ENCODE data around the gene IGSF21.

IGSF21 gene

DNA sequence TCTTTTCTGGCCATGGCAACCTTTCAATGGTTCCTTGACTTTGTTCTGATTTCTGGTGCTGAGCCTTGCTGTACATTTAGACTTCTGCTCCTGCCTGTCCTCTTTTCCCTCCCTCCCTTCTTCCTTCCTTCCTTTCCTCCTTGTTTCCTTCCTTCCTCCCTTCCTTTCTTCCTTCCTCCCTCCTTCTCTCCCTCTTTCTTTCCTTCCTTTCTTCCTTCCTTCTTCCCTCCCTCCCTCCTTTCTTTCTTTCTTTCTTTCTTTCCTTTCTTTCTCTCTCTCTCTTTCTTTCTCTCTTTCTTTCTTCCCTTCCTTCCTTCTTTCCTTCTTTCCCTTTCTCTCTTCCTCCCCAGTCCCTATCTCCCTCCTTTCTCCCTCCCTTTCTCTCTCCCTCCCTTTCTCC, 10.4 kb upstream of the IGSF21 start:
- DNase-seq, result no peak

DNA sequence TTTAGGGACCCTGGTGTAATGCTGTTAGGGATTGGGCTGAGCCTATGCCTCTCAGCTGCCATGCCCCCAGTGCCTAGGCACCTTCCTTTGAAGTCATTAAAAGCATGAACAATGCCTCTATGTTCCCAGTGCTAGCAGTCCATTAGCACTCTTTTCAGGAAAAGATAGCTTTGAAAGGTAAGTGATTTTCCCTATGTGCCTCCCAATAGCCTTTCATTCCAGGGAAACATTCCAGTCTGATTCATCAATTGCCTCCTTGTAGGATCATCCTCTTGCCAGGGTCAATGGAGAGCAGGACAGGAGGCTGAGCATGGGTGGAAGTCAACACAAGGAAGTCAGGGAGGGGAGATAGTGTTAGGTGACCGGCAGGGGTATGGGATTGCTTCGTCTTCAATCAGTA, 8.6 kb upstream of the IGSF21 start:
- DNase-seq, result no peak

DNA sequence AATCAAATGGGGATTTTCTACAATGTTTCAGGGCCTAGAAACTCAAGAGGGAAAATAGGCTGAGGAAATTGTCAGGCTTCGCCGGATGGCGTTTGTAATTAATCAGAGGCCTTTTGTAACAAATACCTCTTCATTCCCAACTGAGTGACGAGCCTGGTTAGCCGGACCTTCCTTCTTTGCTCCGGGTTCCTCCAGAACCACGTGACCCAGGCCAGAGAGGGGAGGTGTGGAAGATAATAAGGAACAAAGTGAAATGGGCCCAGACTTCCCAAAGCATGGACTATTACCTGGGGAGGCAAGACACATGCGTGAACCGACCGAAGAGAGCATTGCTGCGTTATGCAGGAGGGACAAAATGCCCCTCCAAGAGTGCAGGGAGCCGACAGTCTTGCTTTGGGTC, 7.5 kb upstream of the IGSF21 start:
- DNase-seq, result no peak

DNA sequence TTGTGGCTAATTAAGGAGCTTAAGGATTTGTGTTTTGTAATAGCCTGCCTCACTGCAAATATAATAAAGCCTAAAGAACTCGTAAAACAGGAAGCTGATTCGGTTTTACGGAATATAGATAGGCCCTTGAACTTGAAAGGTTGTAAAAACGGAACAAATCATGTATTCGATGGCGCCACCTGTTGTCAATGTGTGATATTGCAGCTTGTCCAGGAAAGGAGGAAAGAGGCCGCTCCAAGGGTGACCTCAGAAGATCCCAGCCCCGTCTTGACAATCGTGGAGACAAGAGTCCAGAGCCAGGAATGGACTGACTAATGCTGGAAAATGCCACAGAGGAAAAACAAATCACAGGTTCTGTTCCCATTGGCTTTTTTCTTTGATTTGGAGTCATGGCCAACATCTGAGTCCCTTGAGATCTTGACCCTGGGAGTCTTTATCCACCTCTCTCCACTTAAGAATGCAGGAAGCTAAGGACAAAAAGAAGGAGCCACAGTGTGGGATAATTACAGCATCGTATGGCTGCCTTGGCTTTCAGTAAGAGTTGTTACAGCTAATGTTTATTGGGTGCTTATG, 7.0 kb upstream of the IGSF21 start:
- DNase-seq, result no peak

DNA sequence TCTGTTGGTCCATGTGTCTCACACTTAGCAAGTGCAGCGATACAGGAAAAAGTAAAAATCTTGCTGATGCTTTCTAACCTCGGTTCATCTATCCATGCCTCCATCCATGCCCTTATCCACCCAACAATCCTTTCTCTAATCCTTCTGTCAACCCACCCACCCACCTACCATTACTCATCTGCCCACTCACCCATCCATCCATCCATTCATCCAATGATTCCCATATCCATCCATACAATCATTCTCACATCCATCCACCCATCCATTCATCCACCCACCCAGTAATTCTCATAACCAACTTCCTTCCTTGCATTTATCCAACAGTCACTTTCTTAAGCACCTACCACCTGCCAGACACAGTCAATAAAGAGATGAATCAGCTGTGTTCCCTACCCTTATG, 6.1 kb upstream of the IGSF21 start:
- DNase-seq, result no peak

DNA sequence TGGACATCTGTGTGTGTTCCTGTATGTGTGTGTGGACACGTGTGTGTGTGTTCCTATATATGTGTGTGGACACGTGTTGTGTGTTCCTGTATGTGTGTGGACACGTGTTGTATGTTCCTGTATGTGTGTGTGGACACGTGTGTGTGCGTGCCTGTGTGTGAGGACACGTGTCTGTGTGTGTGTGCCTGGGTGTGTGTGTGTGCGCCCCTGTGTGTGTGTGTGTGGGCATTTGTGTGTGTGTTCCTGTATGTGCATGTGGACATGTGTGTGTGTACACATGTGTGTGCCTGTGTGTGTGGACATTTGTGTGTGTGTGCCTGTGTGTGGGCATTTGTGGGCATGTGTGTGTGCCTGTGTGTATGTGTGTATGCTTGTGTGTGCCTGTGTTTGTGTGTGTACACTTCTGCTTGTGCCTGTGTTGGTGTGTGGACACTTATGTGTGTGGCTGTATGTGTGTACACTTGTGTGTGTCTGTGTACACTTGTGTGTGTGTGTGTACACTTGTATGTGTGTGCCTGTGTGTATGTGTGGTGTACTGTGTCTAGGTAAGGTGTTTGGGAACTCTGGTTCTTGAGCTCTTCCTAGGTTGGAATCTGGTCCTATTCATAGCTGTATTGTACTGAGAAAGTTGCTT, 3.7 kb upstream of the IGSF21 start:
- no peak for DNase-seq

DNA sequence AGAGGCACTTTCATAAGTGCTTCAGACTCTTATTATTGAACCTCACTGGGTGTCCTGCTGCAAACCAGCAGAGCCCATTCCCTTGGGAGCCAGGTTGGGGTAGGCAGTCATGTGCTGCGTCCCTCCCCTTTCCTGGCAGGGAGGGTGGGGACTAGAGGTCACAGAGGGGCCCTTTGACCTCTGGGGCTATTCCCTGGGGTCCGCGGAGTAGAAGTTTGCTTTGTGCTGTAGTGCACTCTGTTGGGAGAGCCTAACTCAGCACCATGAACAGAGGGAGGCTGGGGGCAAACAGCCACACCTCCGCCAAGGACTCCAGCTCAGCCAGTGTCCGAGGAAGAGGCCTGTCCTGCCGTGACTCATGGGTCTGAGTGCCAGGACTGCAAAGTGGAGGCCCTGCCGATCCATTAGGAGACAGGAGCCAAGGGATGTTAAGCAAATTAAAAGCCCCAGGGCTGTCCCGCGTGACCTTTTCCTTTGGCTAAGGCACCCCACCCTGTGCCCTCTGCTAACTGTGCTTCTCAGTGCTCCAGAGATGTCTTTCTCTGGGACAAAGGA, 3.0 kb upstream of the IGSF21 start:
- no peak for DNase-seq

DNA sequence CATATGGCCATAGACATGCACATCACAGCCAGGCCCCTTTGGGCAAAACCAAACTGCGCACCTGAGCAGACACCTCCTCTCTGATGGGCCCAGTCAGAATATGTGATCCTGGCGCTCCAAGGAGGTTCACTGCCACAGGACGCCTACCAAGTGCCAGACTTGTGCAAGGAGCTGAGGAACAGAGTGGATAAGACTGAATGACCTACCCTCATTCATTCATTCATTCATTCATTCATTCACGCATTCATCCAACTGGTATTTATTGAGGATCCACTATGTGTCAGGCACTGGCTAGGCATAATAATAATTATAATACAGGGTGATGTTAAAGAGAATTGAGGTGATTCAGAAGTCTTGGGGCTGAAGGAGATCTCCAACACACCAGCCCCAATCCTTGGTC, 2.4 kb upstream of the IGSF21 start:
- no peak for DNase-seq

DNA sequence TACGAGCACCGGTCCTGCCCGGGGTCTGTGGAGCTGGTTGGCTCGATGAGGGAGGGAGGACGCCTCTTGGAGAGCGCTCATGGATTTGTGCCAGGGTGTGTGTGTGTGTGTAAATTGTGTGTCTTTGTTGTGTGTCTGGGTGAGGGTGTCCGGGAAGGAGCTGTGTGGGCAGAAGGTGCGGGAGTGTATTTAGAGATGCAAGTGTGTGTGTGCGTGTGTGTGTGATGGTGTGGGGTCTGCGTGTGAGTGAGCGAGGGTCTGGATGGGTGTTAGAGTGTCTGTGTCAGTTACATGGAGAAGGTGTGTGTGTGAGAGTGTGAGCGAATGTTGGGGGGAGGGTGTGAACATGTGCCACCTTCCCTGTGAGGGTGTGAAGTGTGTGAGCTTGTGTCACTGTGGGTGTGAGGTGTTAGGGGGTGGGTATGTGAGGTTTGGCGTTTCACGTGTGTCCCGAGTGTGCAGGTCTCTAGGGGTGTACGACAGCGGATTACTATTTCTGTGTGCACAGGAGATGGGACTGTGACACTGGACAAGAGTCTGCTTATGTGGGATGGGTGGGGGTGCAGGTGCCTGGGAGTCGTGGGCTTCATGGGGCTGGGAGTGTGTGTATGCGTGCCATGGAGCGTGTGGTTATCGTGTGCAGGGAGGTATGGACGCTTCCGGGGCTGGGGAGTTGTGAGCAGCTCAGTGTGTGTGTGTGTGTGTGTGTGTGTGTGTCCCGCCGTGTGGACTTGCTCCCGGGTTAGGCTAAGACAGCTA, 880 bp downstream of the IGSF21 start:
- DNase-seq, result no peak

DNA sequence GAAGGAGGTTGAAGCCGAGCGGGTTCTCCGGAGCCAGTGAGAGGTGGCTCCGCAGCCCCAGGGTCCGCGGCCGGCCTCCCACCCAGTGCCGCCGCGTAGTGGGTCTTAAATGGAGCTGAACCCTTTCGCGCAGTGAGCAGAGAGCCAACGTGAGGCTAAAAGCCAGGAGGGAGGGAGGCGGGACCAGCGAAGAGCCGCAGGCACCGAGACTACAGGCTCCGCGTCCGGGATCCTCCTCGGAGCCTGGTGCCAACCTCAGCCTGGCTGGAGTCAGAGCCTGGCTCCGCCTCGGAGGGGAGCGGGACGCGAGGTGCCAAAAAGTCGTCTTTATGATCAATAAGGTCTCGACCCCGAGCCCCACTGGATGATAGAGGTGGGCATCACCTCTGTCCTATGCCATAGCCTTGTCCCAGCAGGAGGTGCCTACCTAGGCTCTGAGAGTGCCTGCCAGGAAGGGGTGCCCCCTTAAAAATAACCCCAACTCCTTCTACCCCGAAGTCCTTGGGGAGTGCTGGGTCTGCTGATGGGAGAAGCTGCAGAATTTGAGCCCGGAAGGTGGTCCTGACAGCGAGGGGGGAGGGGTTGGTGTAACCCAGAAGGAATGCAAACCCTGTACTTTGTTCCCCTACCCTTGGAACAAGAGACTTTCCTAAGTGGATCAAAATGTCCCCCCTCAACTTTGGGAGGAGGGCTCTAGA, 1.6 kb downstream of the IGSF21 start:
- no peak for DNase-seq

DNA sequence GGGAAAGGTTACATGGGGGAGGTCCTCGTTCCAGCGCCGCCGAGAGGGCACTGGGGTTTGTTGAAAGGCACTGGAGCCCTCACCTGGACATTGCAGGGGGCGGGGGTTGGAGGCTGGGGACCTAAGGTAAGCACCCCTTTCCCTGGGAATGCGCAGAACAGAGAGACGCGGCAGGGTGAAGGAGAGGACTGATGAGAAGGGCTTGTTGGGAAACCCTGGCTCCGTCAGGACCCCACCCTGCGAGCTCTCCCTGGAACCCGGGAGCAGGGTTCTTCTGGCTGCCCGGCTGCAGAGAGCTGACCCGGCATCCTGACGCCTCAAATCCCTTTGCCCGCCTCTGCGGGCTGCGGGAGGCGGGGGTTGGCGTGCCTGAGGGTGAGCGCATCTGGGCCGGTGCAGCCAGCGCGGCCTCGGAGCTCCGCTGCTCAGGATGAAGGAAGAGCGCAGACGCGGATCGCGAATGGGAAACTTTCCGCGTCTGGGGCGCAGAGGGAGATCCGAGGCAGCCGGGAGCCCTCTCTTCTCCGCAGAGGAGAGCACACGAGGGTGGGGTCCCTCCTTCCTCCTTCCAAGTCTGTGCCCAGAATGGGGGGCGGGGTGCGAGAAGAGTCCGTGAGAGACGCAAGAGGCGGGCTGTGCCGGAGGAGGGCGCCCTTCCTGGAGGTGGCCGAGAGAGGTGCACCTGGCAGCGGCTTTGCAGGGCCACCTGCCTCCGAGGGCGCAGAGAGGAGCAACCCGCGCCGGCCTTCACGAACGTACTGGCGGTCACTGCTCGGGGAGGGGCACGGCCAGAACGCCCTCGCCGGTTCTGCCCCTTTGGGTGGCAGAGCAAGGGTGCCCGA, 2.4 kb downstream of the IGSF21 start:
- no peak for DNase-seq

DNA sequence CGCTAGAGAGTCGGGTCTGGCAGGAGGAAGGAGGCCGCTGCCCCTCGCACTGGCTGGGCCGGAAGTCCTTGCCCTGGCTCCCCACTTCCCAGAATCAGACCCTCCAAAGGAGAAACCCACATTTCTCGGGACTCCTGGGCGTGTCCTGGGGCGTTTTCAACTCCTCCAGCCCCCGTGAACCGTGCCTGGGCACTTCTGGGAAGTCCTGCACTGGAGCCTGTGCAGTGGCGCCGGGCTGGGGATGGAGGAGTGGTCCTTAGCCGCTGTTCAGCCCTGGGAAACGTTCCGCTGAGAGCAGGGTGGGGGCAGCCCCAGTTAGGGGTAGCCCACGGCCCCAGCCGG, 3.0 kb downstream of the IGSF21 start:
- no peak for DNase-seq

DNA sequence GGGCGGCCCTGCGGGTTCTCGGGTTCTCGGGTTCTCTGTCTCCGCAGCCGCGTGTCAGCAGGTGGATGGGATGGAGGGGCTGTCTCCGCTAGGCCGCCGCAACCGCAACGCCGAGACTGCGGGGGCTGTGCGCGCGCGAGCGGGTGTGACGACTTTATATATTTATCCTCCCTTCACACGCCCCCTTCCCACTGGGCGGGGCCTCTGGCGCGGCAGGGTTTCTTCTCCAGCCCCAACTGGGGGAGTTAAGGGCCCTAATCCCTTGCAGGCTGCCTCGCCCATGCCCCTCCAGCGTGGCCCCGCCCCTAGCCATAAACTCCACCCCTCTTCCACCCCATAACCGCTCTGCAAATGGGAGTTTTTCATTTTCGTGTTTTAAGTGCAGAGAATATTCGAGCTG, 3.4 kb downstream of the IGSF21 start:
- no peak for DNase-seq

DNA sequence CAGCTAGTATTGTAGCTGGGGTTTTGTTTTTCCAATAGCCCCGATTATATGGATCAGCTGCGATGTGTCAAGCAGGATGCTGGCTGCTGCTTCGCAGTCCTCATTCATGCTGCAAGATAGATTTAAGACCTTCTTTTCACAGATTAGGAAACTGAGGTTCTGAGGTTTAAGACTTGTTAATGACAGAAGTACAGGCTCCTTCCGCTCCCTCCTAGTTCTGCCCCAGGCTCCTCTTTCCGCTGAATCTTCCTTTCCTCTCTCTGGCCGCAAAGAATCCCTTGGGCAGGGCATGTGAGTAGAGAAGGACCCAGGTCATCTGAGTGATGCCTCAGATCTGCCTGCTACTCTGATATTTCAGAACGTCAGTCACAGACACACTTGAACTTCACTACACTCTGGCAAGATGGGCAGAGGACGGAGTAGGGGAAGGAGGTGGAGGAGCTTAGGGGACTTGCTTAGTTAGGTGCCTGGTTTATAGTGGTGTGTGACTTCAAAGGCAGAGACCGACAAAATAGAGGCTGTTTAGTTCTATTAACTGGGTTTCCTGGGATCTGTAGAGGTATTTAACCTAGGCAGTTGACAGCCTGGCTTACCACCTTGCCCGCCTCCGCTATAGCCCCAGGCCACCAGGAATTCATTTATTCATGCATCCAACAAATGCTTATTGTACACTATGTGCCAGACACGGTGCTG, 4.2 kb downstream of the IGSF21 start:
- no peak for DNase-seq

DNA sequence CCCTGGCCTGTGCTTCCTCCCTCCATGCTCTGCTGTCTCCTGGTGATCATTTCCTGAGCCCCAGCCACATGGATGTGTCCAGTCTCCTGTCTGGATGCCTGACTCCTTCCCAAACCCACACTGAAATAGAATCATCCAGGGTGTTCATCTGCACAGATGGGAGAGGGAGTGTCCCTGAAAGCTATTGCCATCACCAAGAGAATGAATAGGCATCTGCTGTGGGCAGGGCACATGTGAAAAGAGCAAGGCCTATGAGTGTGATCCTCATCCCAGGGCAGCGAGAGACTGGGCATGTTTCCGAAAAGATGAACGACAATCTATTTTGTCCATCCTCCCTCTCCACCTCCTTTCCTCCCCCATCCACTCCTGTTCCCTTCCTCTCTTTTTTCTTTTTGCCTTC, 5.0 kb downstream of the IGSF21 start:
- no peak for DNase-seq

DNA sequence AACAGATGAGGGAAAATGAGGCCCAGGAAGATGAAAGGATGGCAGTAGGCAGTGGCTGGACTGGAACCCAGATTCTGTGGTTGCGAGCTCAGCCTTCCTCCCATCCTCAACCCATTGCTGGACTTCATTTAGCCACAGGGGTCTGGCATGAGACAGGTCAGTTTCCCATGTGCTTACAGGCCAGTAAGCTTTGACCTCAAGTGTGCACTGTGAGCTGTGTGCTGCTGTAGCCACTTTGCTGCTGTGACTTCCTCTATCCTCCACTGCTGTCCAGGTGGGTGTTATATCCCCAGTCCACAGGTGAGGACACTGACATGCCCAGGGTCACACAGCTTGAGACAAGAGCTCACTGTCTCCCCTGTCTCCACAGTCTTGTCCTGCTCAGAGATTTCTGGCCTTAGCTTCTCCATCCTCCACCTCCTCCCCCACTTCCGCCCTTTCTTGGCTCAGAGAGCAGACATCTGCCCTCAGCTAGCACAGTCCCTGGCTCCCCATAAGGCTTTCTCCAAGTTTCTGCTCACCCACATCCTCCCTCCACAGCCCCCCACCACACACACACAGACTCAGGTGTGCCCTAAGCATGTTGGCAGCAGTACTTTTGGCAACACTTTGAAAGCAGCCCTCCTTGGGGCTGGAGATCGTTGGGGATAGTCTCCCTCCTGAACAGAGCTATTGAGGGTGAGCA, 7.3 kb downstream of the IGSF21 start:
- DNase-seq, result no peak

DNA sequence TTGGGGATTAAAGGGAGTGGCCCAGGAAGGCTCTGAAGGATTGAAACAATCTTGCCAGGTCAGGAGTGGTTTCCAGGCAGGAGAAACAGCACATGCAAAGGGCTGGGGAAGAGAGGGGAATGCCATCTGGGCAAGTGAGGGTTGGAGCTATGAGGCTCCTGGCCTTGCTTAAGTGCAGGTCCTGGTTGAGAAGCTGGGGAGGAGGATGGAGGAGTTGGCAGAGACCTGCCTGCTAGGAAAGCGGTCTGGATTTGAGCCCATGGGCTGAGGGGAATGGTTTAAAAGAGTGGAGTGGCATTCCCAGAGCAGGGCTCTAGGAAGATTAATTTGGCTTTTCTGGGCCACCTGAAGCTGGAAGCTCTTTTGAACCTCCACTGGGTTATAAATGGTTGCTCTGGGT, 9.2 kb downstream of the IGSF21 start:
- DNase-seq, result no peak

DNA sequence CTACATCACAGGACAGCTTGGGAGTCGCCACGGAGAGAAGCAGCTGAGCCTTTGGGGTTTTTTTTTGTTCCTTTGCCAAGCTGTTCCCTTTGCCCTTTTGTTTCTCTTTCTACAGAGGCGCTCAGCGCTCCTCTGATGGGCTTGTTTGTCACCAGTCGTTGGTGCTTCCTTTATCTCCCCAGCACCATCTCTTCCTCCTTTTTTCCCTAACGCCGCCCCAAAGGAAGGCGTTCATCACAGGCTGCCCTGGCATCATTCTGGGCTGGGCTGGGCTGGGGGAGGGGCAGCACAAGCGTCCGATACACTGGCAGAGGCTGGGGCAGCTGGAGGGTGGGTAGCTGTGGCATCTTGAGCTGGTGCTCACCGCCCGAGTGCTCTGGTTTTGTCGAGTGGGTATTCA, 10.5 kb downstream of the IGSF21 start:
- no peak for DNase-seq

DNA sequence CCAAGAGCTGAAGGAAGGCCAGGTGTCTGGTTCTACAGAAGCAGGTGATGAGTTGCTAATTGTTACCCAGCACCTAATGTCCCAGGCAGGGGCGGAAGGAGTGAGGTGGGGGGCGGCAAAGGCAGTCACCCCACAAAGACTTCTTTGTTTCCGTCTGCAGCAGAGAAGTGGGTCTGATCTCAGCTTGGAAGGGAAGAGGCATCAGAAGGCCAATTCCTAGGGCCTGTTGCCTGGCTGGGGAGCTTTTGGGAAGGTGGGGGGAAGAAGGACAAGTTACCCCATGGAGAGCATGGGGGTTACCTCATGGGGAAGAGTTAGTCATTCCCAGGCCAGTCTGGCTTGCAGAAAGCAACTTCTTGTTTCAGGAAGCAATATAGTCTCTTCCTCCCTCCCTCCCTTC, 10.9 kb downstream of the IGSF21 start:
- no peak for DNase-seq

DNA sequence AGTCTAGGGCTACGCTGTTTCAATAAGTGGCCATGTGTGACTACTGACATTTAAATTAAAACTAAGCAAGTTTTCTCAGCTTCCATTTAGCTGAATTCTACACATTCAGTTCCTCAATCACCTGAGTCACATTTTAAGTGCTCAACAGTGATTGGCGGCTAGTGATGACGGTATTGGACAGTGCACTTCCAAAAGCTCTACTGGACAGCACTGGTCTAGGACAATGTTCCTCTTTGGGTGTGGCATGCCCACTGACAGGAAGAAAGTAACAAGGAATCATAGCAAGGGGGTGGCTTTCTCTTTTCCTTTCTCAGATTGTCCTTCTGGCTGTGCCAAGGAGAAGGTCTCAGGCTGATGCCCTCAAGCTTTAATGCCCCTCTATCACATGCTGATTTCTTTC, 11.7 kb downstream of the IGSF21 start:
- no peak for DNase-seq

DNA sequence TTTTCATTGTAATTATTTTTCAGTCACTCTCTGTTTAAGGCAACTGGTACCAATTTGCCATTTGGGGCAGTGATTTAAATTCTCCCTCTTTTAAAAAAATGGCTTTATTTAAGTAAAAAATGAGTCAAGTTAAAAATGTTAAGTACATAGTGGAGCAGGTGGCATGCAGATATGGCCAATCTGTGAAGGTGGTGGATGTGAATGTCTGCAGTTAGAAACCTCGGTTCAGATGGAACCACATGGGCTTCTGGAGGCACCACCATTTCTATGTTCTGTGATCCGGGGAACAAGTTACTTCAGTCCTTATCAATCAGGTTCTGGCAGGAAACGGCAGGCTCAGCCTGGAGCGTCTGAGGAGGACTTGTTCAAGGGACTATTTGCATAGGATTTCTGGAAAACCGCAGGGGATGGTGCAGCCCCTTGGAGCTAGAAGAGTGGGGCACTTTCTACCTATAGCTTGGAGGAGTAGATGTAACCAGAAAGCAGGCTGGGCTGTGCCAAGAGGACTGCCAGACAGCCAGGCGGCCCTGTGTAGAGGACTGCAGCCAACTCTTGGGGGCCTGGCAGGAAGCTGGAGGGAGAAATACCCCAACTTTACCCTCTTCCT, 12.3 kb downstream of the IGSF21 start:
- no peak for DNase-seq

Data from COR-L47 (cell line).